HG03342 (cell line): ENCODE data around the gene PICK1.
"Not testable (repeated sequence)": the region's sequence is repeated elsewhere in the genome, so short reads cannot be mapped to it uniquely, and the experiment has no call there.

Source experiments
- ATAC-seq: cut with Tn5 transposase; IDR thresholded peaks from one replicate; pipeline ENCODE4 v1.9.1; 2021; ENCODE audit warnings: mild to moderate bottlenecking, moderate library complexity; ENCODE audit not compliant: unreplicated experiment

The PICK1 gene

GRCh38 chr22:38030311-38031133 is 26.7 kb upstream of the PICK1 start:
- no peak for ATAC-seq

GRCh38 chr22:38031491-38031890 is 25.7 kb upstream of the PICK1 start:
- ATAC-seq: no peak

GRCh38 chr22:38032681-38033521 is 24.3 kb upstream of the PICK1 start:
- no peak for ATAC-seq

GRCh38 chr22:38033522-38034277 is 23.5 kb upstream of the PICK1 start:
- no peak for ATAC-seq

GRCh38 chr22:38034278-38034882 is 22.8 kb upstream of the PICK1 start:
- no peak for ATAC-seq

GRCh38 chr22:38034884-38035529 is 22.2 kb upstream of the PICK1 start:
- ATAC-seq: no peak

GRCh38 chr22:38035530-38035885 is 21.7 kb upstream of the PICK1 start:
- no peak for ATAC-seq

GRCh38 chr22:38036392-38037062 is 20.7 kb upstream of the PICK1 start:
- ATAC-seq: no peak

- ATAC-seq: not testable (repeated sequence)
Measured at GRCh38 chr22:38037367-38038150, 19.6 kb upstream of the PICK1 start.

GRCh38 chr22:38038426-38038825 is 18.8 kb upstream of the PICK1 start:
- ATAC-seq: no peak

GRCh38 chr22:38038890-38039812 is 18.1 kb upstream of the PICK1 start:
- no peak for ATAC-seq

- no peak for ATAC-seq
Measured at GRCh38 chr22:38040953-38041759, 16.0 kb upstream of the PICK1 start.

GRCh38 chr22:38041760-38042487 is 15.3 kb upstream of the PICK1 start:
- ATAC-seq: no peak

GRCh38 chr22:38042488-38042790 is 14.8 kb upstream of the PICK1 start:
- no peak for ATAC-seq

- no peak for ATAC-seq
Measured at GRCh38 chr22:38043151-38044039, 13.8 kb upstream of the PICK1 start.
